SU-DHL-6 (cell line): ENCODE data around the gene TENM4.

ENCODE experiments used
- H2AFZ ChIP-seq: fragments of 200-600 bp; sonication (generic); 2 replicates; pipeline ENCODE4 v1.6.1; 2014; ENCODE audit warnings: low read depth, mild to moderate bottlenecking, moderate library complexity, mixed read lengths, antibody characterized with exemption, low read length; ENCODE audit not compliant: severe bottlenecking
- H3F3A ChIP-seq: fragments of 200-600 bp; shearing (Covaris generic); 2 replicates; pipeline ENCODE4 v1.6.0; 2016; ENCODE audit warnings: antibody characterized with exemption, mild to moderate bottlenecking; ENCODE audit not compliant: insufficient read depth
- H3K27ac ChIP-seq: fragments of 200-600 bp; sonication (generic); 2 replicates; pipeline ENCODE4 v1.5.1; 2016; ENCODE audit warnings: low read depth, mild to moderate bottlenecking, low read length, moderate library complexity, mixed read lengths
- H3K27me3 ChIP-seq: fragments of 200-600 bp; sonication (generic), shearing (Covaris generic); 2 replicates; pipeline ENCODE4 v1.6.0; 2014; ENCODE audit warnings: mild to moderate bottlenecking, low read length
- H3K36me3 ChIP-seq: fragments of 200-600 bp; sonication (generic); 2 replicates; pipeline ENCODE4 v1.6.1; 2014; ENCODE audit warnings: mild to moderate bottlenecking, low read length, mixed read lengths
- H3K4me2 ChIP-seq: fragments of 300-600, 200-600 bp; shearing (Covaris generic), sonication (generic); 2 replicates; pipeline ENCODE4 v1.6.0; 2014; ENCODE audit warnings: low read length, low read depth, mild to moderate bottlenecking; ENCODE audit not compliant: poor library complexity, severe bottlenecking
- H3K4me3 ChIP-seq: fragments of 200-600 bp; sonication (generic); 2 replicates; pipeline ENCODE4 v1.5.1; 2014; ENCODE audit warnings: antibody characterized with exemption, low read length, mild to moderate bottlenecking, mixed read lengths; ENCODE audit not compliant: insufficient read depth, poor library complexity, severe bottlenecking
- H3K79me2 ChIP-seq: fragments of 200-600 bp; sonication (generic); 2 replicates; pipeline ENCODE4 v1.6.1; 2014; ENCODE audit warnings: mild to moderate bottlenecking, low read length, moderate library complexity; ENCODE audit not compliant: insufficient read depth
- H3K9ac ChIP-seq: fragments of 200-600 bp; sonication (generic); 2 replicates; pipeline ENCODE4 v1.7.0; 2014; ENCODE audit warnings: mild to moderate bottlenecking, low read length
- H3K9me2 ChIP-seq: fragments of 200-600 bp; sonication (generic); replicated peaks from 2 replicates; pipeline ENCODE4 v1.6.1; 2014; ENCODE audit warnings: low read length; ENCODE audit not compliant: insufficient read depth
- H3K9me3 ChIP-seq: fragments of 200-600 bp; sonication (generic); 2 replicates; pipeline ENCODE4 v1.6.1; 2014; ENCODE audit warnings: low read length, mixed read lengths; ENCODE audit not compliant: insufficient read depth
- H4K20me1 ChIP-seq: fragments of 200-600 bp; sonication (generic); 2 replicates; pipeline ENCODE4 v1.6.1; 2014; ENCODE audit warnings: low read depth, mild to moderate bottlenecking, antibody characterized with exemption, low read length, moderate library complexity, mixed read lengths
- CTCF ChIP-seq: fragments of 200-600 bp; sonication (generic); IDR thresholded peaks from one replicate; pipeline ENCODE4 v1.5.1; 2017; ENCODE audit warnings: antibody characterized with exemption, mild to moderate bottlenecking, low read length, moderate library complexity; ENCODE audit not compliant: insufficient read depth, poor library complexity, severe bottlenecking
- EZH2phosphoT487 ChIP-seq: fragments of 200-600 bp; sonication (generic), shearing (Covaris generic); conservative IDR thresholded peaks from 2 replicates; pipeline ENCODE4 v1.6.1; 2018; ENCODE audit warnings: mild to moderate bottlenecking, antibody characterized with exemption, low read length, moderate library complexity, mixed read lengths

Gene TENM4

GRCh38 chr11:79022265-79022664, 418.6 kb downstream of the TENM4 start:
- H3K36me3 ChIP-seq = no peaks in the 10 kb centered on the region
- no peak overlapping the region for H2AFZ ChIP-seq
- H3K4me2 ChIP-seq = no peak overlapping the region
- H3K79me2 ChIP-seq = no peaks in the 10 kb centered on the region
- no peaks in the 10 kb centered on the region for H3K9me3 ChIP-seq
- no peaks in the 10 kb centered on the region for H3K9me2 ChIP-seq
- no peak for TF ChIP-seq CTCF
- no peak for TF ChIP-seq EZH2phosphoT487
- no peaks in the 10 kb centered on the region for H3F3A ChIP-seq
- H3K27ac ChIP-seq = no peak overlapping the region
- no peaks in the 10 kb centered on the region for H4K20me1 ChIP-seq
- H3K27me3 ChIP-seq = no peaks in the 10 kb centered on the region
- no peak overlapping the region for H3K9ac ChIP-seq
- H3K4me3 ChIP-seq = no peak overlapping the region

GRCh38 chr11:79021601-79022000, 419.2 kb downstream of the TENM4 start:
- no peak overlapping the region for H2AFZ ChIP-seq
- H3K9me3 ChIP-seq = no peaks in the 10 kb centered on the region
- TF ChIP-seq EZH2phosphoT487 = no peak
- no peak for TF ChIP-seq CTCF
- H3K4me2 ChIP-seq = no peak overlapping the region
- no peaks in the 10 kb centered on the region for H3K36me3 ChIP-seq
- no peaks in the 10 kb centered on the region for H3K79me2 ChIP-seq
- no peaks in the 10 kb centered on the region for H4K20me1 ChIP-seq
- no peaks in the 10 kb centered on the region for H3F3A ChIP-seq
- no peak overlapping the region for H3K9ac ChIP-seq
- H3K27me3 ChIP-seq = no peaks in the 10 kb centered on the region
- H3K9me2 ChIP-seq = no peaks in the 10 kb centered on the region
- H3K4me3 ChIP-seq = no peak overlapping the region
- no peak overlapping the region for H3K27ac ChIP-seq

- Histone ChIP-seq H3K4me2 (no peak overlapping the region), H2AFZ (no peak overlapping the region), H3K9ac (no peak overlapping the region), H4K20me1 (no peaks in the 10 kb centered on the region), H3F3A (no peaks in the 10 kb centered on the region), H3K27ac (no peak overlapping the region), H3K36me3 (no peaks in the 10 kb centered on the region), H3K4me3 (no peak overlapping the region), H3K27me3 (no peaks in the 10 kb centered on the region), H3K79me2 (no peaks in the 10 kb centered on the region), H3K9me3 (no peaks in the 10 kb centered on the region), H3K9me2 (no peaks in the 10 kb centered on the region)
- TF ChIP-seq EZH2phosphoT487 (no peak), CTCF (no peak)
Observed at GRCh38 chr11:79019975-79020374, 420.9 kb downstream of the TENM4 start.

GRCh38 chr11:79019277-79019676, 421.6 kb downstream of the TENM4 start:
- H3K9me3 ChIP-seq = no peaks in the 10 kb centered on the region
- H3K4me3 ChIP-seq = no peak overlapping the region
- no peak overlapping the region for H2AFZ ChIP-seq
- H3K79me2 ChIP-seq = no peaks in the 10 kb centered on the region
- no peaks in the 10 kb centered on the region for H4K20me1 ChIP-seq
- TF ChIP-seq EZH2phosphoT487 = no peak
- no peak for TF ChIP-seq CTCF
- no peak overlapping the region for H3K4me2 ChIP-seq
- no peak overlapping the region for H3K9ac ChIP-seq
- no peaks in the 10 kb centered on the region for H3F3A ChIP-seq
- no peak overlapping the region for H3K27ac ChIP-seq
- no peaks in the 10 kb centered on the region for H3K36me3 ChIP-seq
- no peaks in the 10 kb centered on the region for H3K9me2 ChIP-seq
- H3K27me3 ChIP-seq = no peaks in the 10 kb centered on the region
